Measurements from ENCODE around the gene PRRT1B. TPM values are rescaled to one million over a fixed set of nuclear protein-coding genes. Genes with fewer than 3 reads are reported as not detected.

PRRT1B gene
- total RNA-seq, 5 donors from 2014 or later (not counting 1 experiment from before 2014, with no cell fraction given) = not detected

DNA sequence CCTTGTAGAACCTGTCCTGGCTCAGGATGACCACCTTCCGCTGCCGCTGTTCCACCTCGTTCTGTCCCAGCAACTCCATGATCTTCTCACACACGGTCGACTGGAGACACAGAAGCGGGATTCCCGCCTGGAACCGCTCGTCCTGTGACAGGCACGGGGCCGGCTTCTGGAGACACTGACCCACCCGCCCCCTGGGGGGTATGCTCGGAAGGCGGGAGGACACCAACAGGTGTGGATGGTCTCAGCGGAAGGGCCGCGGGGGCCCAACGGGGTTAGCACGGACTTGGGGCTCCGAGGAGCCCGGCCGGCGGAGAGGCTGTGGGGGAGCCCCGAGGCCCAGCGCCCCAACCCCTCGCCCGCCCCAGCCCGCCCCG lies 14.8 kb upstream of the PRRT1B start:
- Histone ChIP-seq H3K4me3 (ENCODE audit: control insufficient read depth in 1 of 2, extremely low read depth in 1 of 2, low read length in 1 of 2) (peak overlapping the region; percentile 57 to 66), H3K27ac (ENCODE audit: low read length) (peak overlapping the region; percentile 58), H3K36me3 (ENCODE audit: control insufficient read depth in 2 of 2, extremely low read depth in 1 of 2, insufficient read depth in 1 of 2, low read length in 1 of 2) (peaks cover 9 to 35% of the 10 kb centered on the region in 2 donors), H3K4me1 (ENCODE audit: control insufficient read depth in 1 of 2, extremely low read depth in 1 of 2, insufficient read depth in 2 of 2, low read length in 2 of 2) (peaks cover 15 to 43% of the 10 kb centered on the region in 2 experiments), H3K27me3 (replicated peaks in 1 of 2; ENCODE audit: control insufficient read depth in 2 of 2, extremely low read depth in 1 of 2, insufficient read depth in 2 of 2, low read length in 1 of 2) (no peaks in the 10 kb centered on the region), H3K9me3 (no peaks in the 10 kb centered on the region)
- DNase-seq (peak in 1 of 35 experiments; percentile 16), ATAC-seq (replicated peaks in 1 of 4) (peak; percentile 7 to 33 (median 24))
- ChIA-PET POLR2A (no interaction called here), CTCF (no interaction called here)
- Mint-ChIP-seq H3K27ac (peak overlapping the region in 1 of 2 donors; percentile 64), H3K36me3 (peaks cover 14% of the 10 kb centered on the region), H3K4me1 (peaks cover 25 to 36% (median 31%) of the 10 kb centered on the region in 3 donors), H3K9me3 (no peaks in the 10 kb centered on the region), H3K4me3 (peak overlapping the region; percentile 66 to 75 (median 69)), H3K27me3 (no peaks in the 10 kb centered on the region)
- 3% methylated on average over 27 of the region's 29 CpGs for WGBS (ENCODE audit: insufficient coverage)

- ATAC-seq (replicated peaks in 1 of 4) (peak; percentile 89 to 94 (median 92)), DNase-seq (peak; percentile 31 to 89 (median 63))
- Histone ChIP-seq H3K4me3 (ENCODE audit: control insufficient read depth in 1 of 2, extremely low read depth in 1 of 2, low read length in 1 of 2) (peak within 1 kb of the TSS; percentile 66 to 71), H3K4me1 (ENCODE audit: control insufficient read depth in 1 of 2, extremely low read depth in 1 of 2, insufficient read depth in 2 of 2, low read length in 2 of 2) (peaks cover 16 to 46% of the 10 kb centered on the region in 2 experiments), H3K27ac (ENCODE audit: low read length) (peak within 1 kb of the TSS; percentile 58), H3K27me3 (replicated peaks in 1 of 2; ENCODE audit: control insufficient read depth in 2 of 2, extremely low read depth in 1 of 2, insufficient read depth in 2 of 2, low read length in 1 of 2) (no peaks in the 10 kb centered on the region), H3K36me3 (ENCODE audit: control insufficient read depth in 2 of 2, extremely low read depth in 1 of 2, insufficient read depth in 1 of 2, low read length in 1 of 2) (peaks cover 8 to 29% of the 10 kb centered on the region in 2 donors), H3K9me3 (no peaks in the 10 kb centered on the region)
- WGBS (ENCODE audit: insufficient coverage) = 16% methylated on average over 97 of the region's 103 CpGs
- Mint-ChIP-seq H3K36me3 (peaks cover 13% of the 10 kb centered on the region), H3K27me3 (no peaks in the 10 kb centered on the region), H3K27ac (peak within 1 kb of the TSS in 1 of 2 donors; percentile 75), H3K4me1 (peaks cover 25 to 39% (median 34%) of the 10 kb centered on the region in 3 donors), H3K9me3 (no peaks in the 10 kb centered on the region), H3K4me3 (peak within 1 kb of the TSS; percentile 66 to 75 (median 69))
- POLR2A ChIA-PET = interaction anchor here in 1 of 2 donors (0.6 kb wide), 1 partner anchor 134 kb away, joined by 5 read pairs; no protein-coding TSS in a partner anchor
- CTCF ChIA-PET = interaction anchor here in 1 of 2 donors (0.7 kb wide), 1 partner anchor 21 kb away, joined by 3 read pairs; no protein-coding TSS in a partner anchor
Observed at GRCh38 chr9:131530920-131531832, 14.1 kb upstream of the PRRT1B start, which contains the start of gene UCK1. TSS of gene UCK1 (minus strand) at chr9:131531263. CDS start at chr9:131531174, 89 bp downstream.

DNA sequence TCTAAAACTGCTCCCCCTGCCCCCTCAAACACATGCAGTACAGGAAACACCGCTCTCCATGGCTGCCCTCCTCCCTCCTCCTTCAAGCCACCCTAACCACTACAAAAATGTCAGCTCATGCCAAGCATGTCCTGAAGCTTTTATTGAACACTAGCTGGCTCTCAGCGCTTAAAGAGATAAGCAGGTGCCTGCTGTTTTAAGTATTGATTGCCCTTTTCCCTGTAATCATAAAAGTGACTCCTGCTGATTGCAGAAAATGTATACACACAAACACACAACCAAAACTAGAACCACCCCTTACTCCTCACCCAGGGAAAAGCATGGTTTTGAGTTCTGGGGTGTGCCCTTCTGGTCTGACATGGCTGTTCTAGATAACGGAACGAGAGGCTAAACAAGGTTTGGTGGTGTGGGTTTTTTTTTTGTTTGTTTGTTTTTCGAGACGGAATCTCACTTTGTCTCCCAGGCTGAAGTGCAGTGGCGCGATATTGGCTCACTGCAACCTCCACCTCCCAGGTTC lies 10.5 kb upstream of the PRRT1B start:
- H3K4me3 ChIP-seq (ENCODE audit: control insufficient read depth in 1 of 2, extremely low read depth in 1 of 2, low read length in 1 of 2) = peak overlapping the region in 1 of 2 donors; percentile 40
- peak overlapping the region; percentile 70 to 73 for H3K27ac Mint-ChIP-seq
- no peaks in the 10 kb centered on the region for H3K36me3 Mint-ChIP-seq
- WGBS (ENCODE audit: insufficient coverage) = 0% methylated on average over 1 of the region's 8 CpGs
- peaks cover 18 to 63% of the 10 kb centered on the region in 2 experiments for H3K4me1 ChIP-seq (ENCODE audit: control insufficient read depth in 1 of 2, extremely low read depth in 1 of 2, insufficient read depth in 2 of 2, low read length in 2 of 2)
- no peaks in the 10 kb centered on the region for H3K9me3 ChIP-seq
- ChIA-PET POLR2A (interaction anchor here in 1 of 2 donors (0.6 kb wide), 1 partner anchor 25 kb away, joined by 3 read pairs; no protein-coding TSS in a partner anchor), CTCF (no interaction called here)
- no peak overlapping the region for H3K27ac ChIP-seq (ENCODE audit: low read length)
- H3K36me3 ChIP-seq (ENCODE audit: control insufficient read depth in 2 of 2, extremely low read depth in 1 of 2, insufficient read depth in 1 of 2, low read length in 1 of 2) = peaks cover 0 to 3% of the 10 kb centered on the region in 2 donors
- H3K4me3 Mint-ChIP-seq = peak overlapping the region in 1 of 3 donors; percentile 59
- DNase-seq (peak in 25 of 35 experiments; percentile 11 to 57 (median 33)), ATAC-seq (replicated peaks in 1 of 4) (peak; percentile 24 to 60 (median 46))
- peaks cover 28 to 49% (median 39%) of the 10 kb centered on the region in 3 donors for H3K4me1 Mint-ChIP-seq
- H3K9me3 Mint-ChIP-seq = no peaks in the 10 kb centered on the region
- no peaks in the 10 kb centered on the region for H3K27me3 ChIP-seq (replicated peaks in 1 of 2; ENCODE audit: control insufficient read depth in 2 of 2, extremely low read depth in 1 of 2, insufficient read depth in 2 of 2, low read length in 1 of 2)
- no peaks in the 10 kb centered on the region for H3K27me3 Mint-ChIP-seq

DNA sequence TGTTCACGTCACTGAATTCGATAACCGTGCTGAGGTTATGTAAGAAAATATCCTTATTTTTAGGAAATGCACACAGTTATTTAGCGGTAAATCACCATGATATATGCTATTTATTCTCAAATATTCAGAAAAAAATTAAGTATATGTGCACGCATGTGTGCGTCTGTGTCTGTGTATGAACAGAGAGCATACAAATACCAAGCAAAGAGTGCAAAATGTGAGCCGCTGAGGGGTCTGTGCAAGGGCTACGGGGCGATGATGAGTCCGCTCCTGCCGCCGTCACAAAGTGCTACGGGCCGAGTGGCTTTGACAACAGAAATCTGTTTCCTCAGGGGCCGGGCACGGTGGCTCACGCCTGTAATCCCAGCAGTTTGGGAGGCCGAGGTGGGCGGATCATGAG lies 7.4 kb upstream of the PRRT1B start:
- ChIA-PET POLR2A (no interaction called here), CTCF (no interaction called here)
- WGBS (ENCODE audit: insufficient coverage) = 100% methylated on average over 2 of the region's 19 CpGs
- no peaks in the 10 kb centered on the region for H3K36me3 Mint-ChIP-seq
- Histone ChIP-seq H3K36me3 (ENCODE audit: control insufficient read depth in 2 of 2, extremely low read depth in 1 of 2, insufficient read depth in 1 of 2, low read length in 1 of 2) (no peaks in the 10 kb centered on the region), H3K27me3 (replicated peaks in 1 of 2; ENCODE audit: control insufficient read depth in 2 of 2, extremely low read depth in 1 of 2, insufficient read depth in 2 of 2, low read length in 1 of 2) (no peaks in the 10 kb centered on the region), H3K27ac (ENCODE audit: low read length) (no peak overlapping the region), H3K4me3 (ENCODE audit: control insufficient read depth in 1 of 2, extremely low read depth in 1 of 2, low read length in 1 of 2) (no peak overlapping the region), H3K9me3 (no peaks in the 10 kb centered on the region), H3K4me1 (ENCODE audit: control insufficient read depth in 1 of 2, extremely low read depth in 1 of 2, insufficient read depth in 2 of 2, low read length in 2 of 2) (peaks cover 15 to 57% of the 10 kb centered on the region in 2 experiments)
- H3K27ac Mint-ChIP-seq = no peak overlapping the region
- peaks cover 30 to 52% (median 42%) of the 10 kb centered on the region in 3 donors for H3K4me1 Mint-ChIP-seq
- H3K27me3 Mint-ChIP-seq = no peaks in the 10 kb centered on the region
- H3K9me3 Mint-ChIP-seq = peaks cover 0 to 4% (median 2%) of the 10 kb centered on the region in 3 donors
- H3K4me3 Mint-ChIP-seq = no peak overlapping the region
- ATAC-seq (replicated peaks in 1 of 4) = no peak
- no peak for DNase-seq

- Histone ChIP-seq H3K27me3 (replicated peaks in 1 of 2; ENCODE audit: control insufficient read depth in 2 of 2, extremely low read depth in 1 of 2, insufficient read depth in 2 of 2, low read length in 1 of 2) (peaks cover 0 to under 1% of the 10 kb centered on the region in 2 experiments), H3K4me3 (ENCODE audit: control insufficient read depth in 1 of 2, extremely low read depth in 1 of 2, low read length in 1 of 2) (no peak overlapping the region), H3K9me3 (no peaks in the 10 kb centered on the region), H3K36me3 (ENCODE audit: control insufficient read depth in 2 of 2, extremely low read depth in 1 of 2, insufficient read depth in 1 of 2, low read length in 1 of 2) (no peaks in the 10 kb centered on the region), H3K27ac (ENCODE audit: low read length) (peak overlapping the region; percentile 52), H3K4me1 (ENCODE audit: control insufficient read depth in 1 of 2, extremely low read depth in 1 of 2, insufficient read depth in 2 of 2, low read length in 2 of 2) (peaks cover 13 to 51% of the 10 kb centered on the region in 2 experiments)
- DNase-seq (peak in 18 of 35 experiments; percentile 12 to 51 (median 24)), ATAC-seq (replicated peaks in 1 of 4) (peak; percentile 68 to 87 (median 79))
- H3K27me3 Mint-ChIP-seq = peaks cover 0 to under 1% of the 10 kb centered on the region in 2 donors
- ChIA-PET CTCF (interaction anchor here in 1 of 2 donors (0.7 kb wide), 1 partner anchor 898 kb away, joined by 3 read pairs; no protein-coding TSS in a partner anchor), POLR2A (interaction anchor here in 1 of 2 donors (0.7 kb wide), 2 partner anchors 188 to 190 kb away, joined by 3 to 6 read pairs; no protein-coding TSS in a partner anchor)
- H3K9me3 Mint-ChIP-seq = peaks cover 0 to 12% (median 8%) of the 10 kb centered on the region in 3 donors
- H3K4me3 Mint-ChIP-seq = peak overlapping the region in 1 of 3 donors; percentile 61
- 48% methylated on average over 6 of the region's 7 CpGs for whole genome bisulfite sequencing (ENCODE audit: insufficient coverage)
- H3K4me1 Mint-ChIP-seq = peaks cover 26 to 49% (median 39%) of the 10 kb centered on the region in 3 donors
- H3K36me3 Mint-ChIP-seq = no peaks in the 10 kb centered on the region
- peak overlapping the region; percentile 88 to 90 for H3K27ac Mint-ChIP-seq
Observed at GRCh38 chr9:131539223-131539923, 6.0 kb upstream of the PRRT1B start.
